ENCODE data around the gene ICA1.
A peak's percentile ranks its signal among the peaks of the same experiment; 100 is the strongest.

ICA1 gene

DNA sequence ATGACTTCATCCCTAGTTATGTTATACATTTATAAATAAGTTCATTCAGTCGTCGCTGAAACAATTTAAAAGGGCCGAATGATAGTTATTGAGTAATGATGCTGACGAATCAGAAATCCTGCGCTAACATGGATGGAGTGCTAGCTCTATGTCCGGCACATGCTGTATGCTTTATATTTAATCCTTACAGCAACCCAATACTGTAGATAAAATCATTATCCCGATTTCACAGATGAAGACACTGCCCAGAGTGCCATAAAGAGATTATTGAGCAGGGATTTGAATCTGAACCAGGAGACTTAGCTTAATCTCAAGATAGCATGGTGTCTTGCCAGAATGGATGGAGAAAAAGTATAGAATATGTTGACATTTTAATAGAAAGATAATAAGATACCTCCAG, 1.1 kb upstream of the ICA1 start:
- Histone ChIP-seq H3K27me3 (ENCODE audit: insufficient read depth, low read length) (peaks cover 63% of the 10 kb centered on the region), H3K36me3 (ENCODE audit: insufficient read depth, low read length) (no peaks in the 10 kb centered on the region), H3K27ac (ENCODE audit: low read depth, low read length) (no peak overlapping the region), H3K4me3 (ENCODE audit: low read depth, low read length) (no peak overlapping the region), H2AFZ (ENCODE audit: low read length, unreplicated experiment) (no peak overlapping the region), H3K79me2 (ENCODE audit: control insufficient read depth, insufficient read depth, low read length, unreplicated experiment) (no peaks in the 10 kb centered on the region), H3K4me1 (ENCODE audit: control insufficient read depth, insufficient read depth, low read length, unreplicated experiment) (no peaks in the 10 kb centered on the region)

DNA sequence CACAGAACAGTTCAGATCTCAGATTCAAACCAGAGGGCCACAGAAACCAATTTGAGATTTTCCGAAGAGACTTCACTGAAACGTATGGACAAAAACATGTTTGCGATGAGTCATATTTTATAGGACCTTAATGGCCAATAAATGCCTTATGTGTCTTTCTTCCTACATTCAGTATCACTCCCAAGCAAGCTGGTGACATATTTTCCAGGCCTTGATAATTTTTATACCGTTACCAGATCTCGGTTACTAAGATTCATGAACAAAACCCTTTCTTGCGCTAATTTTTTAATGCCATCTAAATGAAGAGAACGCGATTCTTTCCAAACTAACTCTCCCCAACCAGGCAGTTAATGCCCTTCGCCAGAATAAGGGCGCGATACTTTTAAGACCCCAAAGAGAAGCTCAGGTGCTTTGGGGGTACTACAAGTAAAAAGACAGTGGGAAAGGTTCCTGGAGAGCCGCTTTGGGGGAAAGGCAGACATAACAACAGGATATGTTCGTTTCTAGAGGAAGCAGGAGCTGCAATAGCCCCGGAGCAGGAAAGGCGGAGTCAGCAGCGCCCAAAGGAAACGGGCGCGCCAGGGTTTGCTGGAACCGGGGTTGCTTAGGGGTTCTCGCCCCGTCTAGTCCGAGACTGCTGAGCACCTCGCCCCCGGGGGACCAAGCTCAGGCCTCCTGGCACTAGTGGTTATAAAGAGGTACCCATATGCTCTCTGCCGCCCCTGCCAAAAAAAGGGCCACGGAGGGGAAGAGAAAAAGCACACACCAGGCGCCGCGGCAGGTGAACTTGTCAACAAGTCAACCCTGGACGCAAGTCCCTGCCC, 884 bp downstream of the ICA1 start:
- Histone ChIP-seq H2AFZ (ENCODE audit: low read length, unreplicated experiment) (peak overlapping the region; percentile 25), H3K27ac (ENCODE audit: low read depth, low read length) (no peak overlapping the region), H3K4me3 (ENCODE audit: low read depth, low read length) (peak overlapping the region; percentile 69), H3K36me3 (ENCODE audit: insufficient read depth, low read length) (no peaks in the 10 kb centered on the region), H3K27me3 (ENCODE audit: insufficient read depth, low read length) (peaks cover 72% of the 10 kb centered on the region), H3K4me1 (ENCODE audit: control insufficient read depth, insufficient read depth, low read length, unreplicated experiment) (no peaks in the 10 kb centered on the region), H3K79me2 (ENCODE audit: control insufficient read depth, insufficient read depth, low read length, unreplicated experiment) (no peaks in the 10 kb centered on the region)

DNA sequence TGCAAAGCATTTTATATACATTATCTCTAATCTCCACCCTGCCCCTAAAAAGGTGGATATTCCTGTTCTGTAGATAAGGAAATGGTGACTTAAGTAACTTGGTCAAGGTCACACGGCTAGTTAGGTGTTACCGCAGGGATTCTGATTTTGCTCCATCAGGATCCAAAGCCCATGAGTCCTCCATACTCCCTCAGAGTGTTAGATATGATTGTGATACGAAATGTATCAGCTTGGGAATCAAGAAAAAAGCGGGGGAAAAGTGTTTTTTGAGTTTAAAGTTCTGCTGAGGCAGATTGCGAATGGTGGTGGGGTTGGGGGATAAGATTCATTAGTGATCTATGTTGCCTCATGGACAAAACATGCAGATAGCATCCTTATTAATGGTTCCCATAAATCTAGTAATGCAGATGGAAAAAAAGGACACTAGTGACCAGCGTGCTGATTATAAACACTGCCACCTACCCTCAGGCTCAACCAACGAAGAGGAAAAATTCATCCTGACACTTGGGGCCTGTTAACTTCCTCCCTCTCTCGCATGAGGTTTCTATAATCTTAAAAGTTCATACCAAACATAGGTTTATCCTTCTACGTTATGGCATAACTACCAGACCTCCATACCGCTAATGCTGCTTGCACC, 2.3 kb downstream of the ICA1 start:
- Histone ChIP-seq H3K27me3 (ENCODE audit: insufficient read depth, low read length) (peaks cover 68% of the 10 kb centered on the region), H3K27ac (ENCODE audit: low read depth, low read length) (no peak overlapping the region), H3K36me3 (ENCODE audit: insufficient read depth, low read length) (no peaks in the 10 kb centered on the region), H3K4me1 (ENCODE audit: control insufficient read depth, insufficient read depth, low read length, unreplicated experiment) (no peaks in the 10 kb centered on the region), H3K4me3 (ENCODE audit: low read depth, low read length) (no peak overlapping the region), H2AFZ (ENCODE audit: low read length, unreplicated experiment) (no peak overlapping the region), H3K79me2 (ENCODE audit: control insufficient read depth, insufficient read depth, low read length, unreplicated experiment) (no peaks in the 10 kb centered on the region)

DNA sequence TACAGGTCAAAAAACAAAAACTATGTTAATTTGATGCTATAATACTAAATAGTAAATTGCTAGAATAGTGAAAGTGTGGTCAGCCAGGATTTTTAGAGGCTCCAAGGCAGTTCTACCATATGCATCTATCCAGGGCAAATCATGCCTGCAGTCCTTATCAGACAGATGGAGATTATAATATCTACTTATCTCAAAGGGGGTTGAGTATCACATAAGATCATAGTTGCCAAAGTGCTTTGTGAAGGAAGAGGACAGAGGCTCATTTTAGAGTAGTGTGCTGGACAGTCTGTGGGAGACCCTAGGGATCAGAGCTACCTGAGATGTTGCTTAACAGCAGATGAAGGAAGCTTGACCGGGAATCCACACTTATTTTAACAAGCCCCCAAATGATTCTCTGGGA, 3.2 kb downstream of the ICA1 start:
- H3K27me3 ChIP-seq (ENCODE audit: insufficient read depth, low read length), result peaks cover 58% of the 10 kb centered on the region
- no peaks in the 10 kb centered on the region for H3K4me1 ChIP-seq (ENCODE audit: control insufficient read depth, insufficient read depth, low read length, unreplicated experiment)
- H2AFZ ChIP-seq (ENCODE audit: low read length, unreplicated experiment), result no peak overlapping the region
- H3K27ac ChIP-seq (ENCODE audit: low read depth, low read length), result no peak overlapping the region
- no peaks in the 10 kb centered on the region for H3K36me3 ChIP-seq (ENCODE audit: insufficient read depth, low read length)
- H3K4me3 ChIP-seq (ENCODE audit: low read depth, low read length), result no peak overlapping the region
- H3K79me2 ChIP-seq (ENCODE audit: control insufficient read depth, insufficient read depth, low read length, unreplicated experiment), result no peaks in the 10 kb centered on the region

DNA sequence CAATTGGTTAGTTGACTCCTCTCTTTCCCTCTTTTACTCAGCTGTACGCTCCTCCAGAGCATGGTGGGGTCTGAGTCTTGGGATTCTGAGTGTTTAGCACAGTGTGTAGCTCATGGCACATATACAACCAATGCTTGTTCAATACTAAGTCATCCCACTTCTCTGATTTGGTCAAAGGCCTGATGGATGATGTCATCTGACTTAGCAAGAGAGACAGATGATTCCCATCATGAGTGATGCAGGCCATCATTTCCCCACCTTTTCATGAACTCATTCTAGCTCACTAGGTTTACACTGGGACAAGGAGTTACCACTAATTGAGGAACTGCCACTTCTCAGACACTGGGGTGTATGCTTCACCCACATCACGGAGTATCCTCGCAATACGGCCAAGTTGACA, 3.8 kb downstream of the ICA1 start:
- Histone ChIP-seq H2AFZ (ENCODE audit: low read length, unreplicated experiment) (no peak overlapping the region), H3K4me1 (ENCODE audit: control insufficient read depth, insufficient read depth, low read length, unreplicated experiment) (no peaks in the 10 kb centered on the region), H3K27ac (ENCODE audit: low read depth, low read length) (no peak overlapping the region), H3K4me3 (ENCODE audit: low read depth, low read length) (no peak overlapping the region), H3K27me3 (ENCODE audit: insufficient read depth, low read length) (peaks cover 53% of the 10 kb centered on the region), H3K79me2 (ENCODE audit: control insufficient read depth, insufficient read depth, low read length, unreplicated experiment) (no peaks in the 10 kb centered on the region), H3K36me3 (ENCODE audit: insufficient read depth, low read length) (no peaks in the 10 kb centered on the region)

DNA sequence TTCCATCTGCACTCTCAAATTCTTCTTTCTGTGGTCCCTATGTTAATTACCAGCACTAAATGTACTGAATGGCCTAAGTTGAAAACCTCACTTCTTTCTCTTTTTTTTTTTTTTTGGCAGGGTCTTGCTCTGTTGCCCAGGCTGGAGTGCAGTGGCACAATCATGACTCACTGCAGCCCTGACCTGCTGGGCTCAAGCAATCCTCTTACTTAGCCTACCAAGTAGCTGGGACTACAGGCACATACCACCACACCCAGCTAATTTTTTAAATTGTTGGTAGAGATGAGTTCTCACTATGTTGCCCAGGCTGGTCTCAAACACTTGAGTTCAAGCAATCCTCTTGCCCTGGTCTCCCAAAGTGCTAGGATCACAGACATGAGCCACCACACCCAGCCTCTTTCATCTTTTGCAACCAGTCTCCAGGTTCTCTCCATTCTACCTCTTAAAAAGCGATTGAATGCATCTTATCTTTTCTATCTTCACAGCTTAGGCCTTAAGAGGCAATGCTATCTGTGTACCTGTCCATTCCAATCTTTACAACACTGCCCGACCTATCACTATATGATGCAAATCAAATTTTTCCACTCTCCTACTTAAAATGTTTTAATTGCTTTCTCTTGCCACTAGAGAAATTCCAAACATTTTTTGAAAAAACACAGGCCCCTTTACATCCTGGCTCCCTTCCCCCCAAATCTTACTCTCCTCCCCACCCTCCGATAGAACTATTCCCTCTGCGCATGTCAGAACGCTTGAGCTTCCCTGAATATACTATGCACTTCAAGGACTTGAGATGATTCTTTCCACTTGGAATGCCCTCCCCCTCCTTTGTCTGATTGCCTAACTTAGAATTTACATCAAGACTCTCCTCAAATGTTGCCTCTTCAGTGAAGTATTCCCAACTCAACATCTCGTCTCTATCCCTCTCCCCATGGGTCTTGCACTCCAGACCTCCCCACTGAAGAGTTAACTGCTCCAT, 6.0 kb downstream of the ICA1 start:
- Histone ChIP-seq H2AFZ (ENCODE audit: low read length, unreplicated experiment) (no peak overlapping the region), H3K27ac (ENCODE audit: low read depth, low read length) (no peak overlapping the region), H3K36me3 (ENCODE audit: insufficient read depth, low read length) (no peaks in the 10 kb centered on the region), H3K27me3 (ENCODE audit: insufficient read depth, low read length) (peaks cover 33% of the 10 kb centered on the region), H3K4me3 (ENCODE audit: low read depth, low read length) (no peak overlapping the region), H3K4me1 (ENCODE audit: control insufficient read depth, insufficient read depth, low read length, unreplicated experiment) (no peaks in the 10 kb centered on the region), H3K79me2 (ENCODE audit: control insufficient read depth, insufficient read depth, low read length, unreplicated experiment) (no peaks in the 10 kb centered on the region)

DNA sequence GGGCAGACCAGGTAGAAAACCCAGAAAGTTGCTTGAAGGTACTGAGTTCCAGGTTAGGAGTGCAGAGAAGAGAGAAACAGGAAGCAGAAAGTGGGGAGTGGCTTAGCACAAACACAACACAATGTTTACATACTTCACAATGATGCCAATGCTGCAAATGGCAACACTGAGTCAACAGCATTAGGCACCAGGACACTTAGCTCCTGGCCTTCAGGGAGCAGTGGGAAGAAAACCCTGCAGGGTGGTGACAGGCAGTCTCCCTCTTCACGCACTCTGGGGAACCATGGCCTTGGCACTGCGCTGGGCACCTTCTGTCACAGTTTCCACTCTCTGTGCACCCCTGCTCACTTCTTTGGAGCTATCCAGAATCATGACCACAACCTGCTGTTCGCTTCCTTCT, 7.3 kb downstream of the ICA1 start:
- H3K79me2 ChIP-seq (ENCODE audit: control insufficient read depth, insufficient read depth, low read length, unreplicated experiment), result no peaks in the 10 kb centered on the region

DNA sequence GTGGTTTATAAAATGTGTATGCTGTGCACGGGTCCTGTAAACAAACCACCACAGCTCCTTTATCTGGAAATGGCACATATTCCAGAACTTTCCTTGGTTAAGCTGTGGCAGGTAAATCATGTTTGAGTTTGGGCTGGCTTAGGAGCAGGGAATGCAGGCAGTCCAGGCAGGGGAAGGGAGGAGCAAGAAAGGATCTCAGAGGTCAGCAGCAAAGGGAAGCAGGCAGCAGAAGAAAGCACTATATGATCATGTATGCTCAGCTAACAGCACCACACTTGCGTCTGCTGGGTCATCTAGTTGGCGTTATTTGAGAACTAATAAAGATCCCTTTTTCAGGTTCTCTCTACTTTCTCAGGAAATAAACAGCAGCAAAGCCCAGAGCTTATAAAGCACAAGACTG, 7.8 kb downstream of the ICA1 start:
- no peaks in the 10 kb centered on the region for H3K79me2 ChIP-seq (ENCODE audit: control insufficient read depth, insufficient read depth, low read length, unreplicated experiment)
- H3K27ac ChIP-seq (ENCODE audit: low read depth, low read length), result no peak overlapping the region
- H2AFZ ChIP-seq (ENCODE audit: low read length, unreplicated experiment), result no peak overlapping the region
- H3K36me3 ChIP-seq (ENCODE audit: insufficient read depth, low read length), result no peaks in the 10 kb centered on the region
- H3K4me3 ChIP-seq (ENCODE audit: low read depth, low read length), result no peak overlapping the region
- peaks cover 18% of the 10 kb centered on the region for H3K27me3 ChIP-seq (ENCODE audit: insufficient read depth, low read length)
- no peaks in the 10 kb centered on the region for H3K4me1 ChIP-seq (ENCODE audit: control insufficient read depth, insufficient read depth, low read length, unreplicated experiment)

More for the DNA sequence above, 7.3 kb downstream of the ICA1 start:
- Histone ChIP-seq H3K4me1 (ENCODE audit: control insufficient read depth, insufficient read depth, low read length, unreplicated experiment) (no peaks in the 10 kb centered on the region), H3K36me3 (ENCODE audit: insufficient read depth, low read length) (no peaks in the 10 kb centered on the region), H2AFZ (ENCODE audit: low read length, unreplicated experiment) (no peak overlapping the region), H3K4me3 (ENCODE audit: low read depth, low read length) (no peak overlapping the region), H3K27me3 (ENCODE audit: insufficient read depth, low read length) (peaks cover 20% of the 10 kb centered on the region), H3K27ac (ENCODE audit: low read depth, low read length) (no peak overlapping the region)

DNA sequence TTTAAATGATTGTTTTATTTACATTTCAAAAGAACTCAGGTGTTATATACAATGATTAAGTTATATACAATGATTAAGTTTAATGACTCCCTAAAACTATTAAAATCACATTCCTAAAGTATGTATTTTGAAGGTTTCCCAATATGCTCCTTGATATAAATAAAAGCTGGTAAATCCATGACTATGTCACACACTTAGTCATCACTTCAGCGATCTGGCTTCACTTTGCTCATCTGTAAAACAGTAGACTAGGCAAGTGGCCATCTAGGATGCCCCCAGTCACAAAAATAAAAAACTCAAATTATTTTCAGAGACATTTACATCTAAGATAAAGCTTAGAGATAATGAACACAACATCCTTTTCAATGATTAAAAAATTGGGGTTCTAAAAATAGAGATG, 10.8 kb downstream of the ICA1 start:
- Histone ChIP-seq H3K4me3 (ENCODE audit: low read depth, low read length) (no peak overlapping the region), H3K4me1 (ENCODE audit: control insufficient read depth, insufficient read depth, low read length, unreplicated experiment) (no peaks in the 10 kb centered on the region), H3K79me2 (ENCODE audit: control insufficient read depth, insufficient read depth, low read length, unreplicated experiment) (no peaks in the 10 kb centered on the region), H3K27me3 (ENCODE audit: insufficient read depth, low read length) (peaks cover 4% of the 10 kb centered on the region; the same call in 1 of the 2 replicates), H2AFZ (ENCODE audit: low read length, unreplicated experiment) (no peak overlapping the region), H3K36me3 (ENCODE audit: insufficient read depth, low read length) (no peaks in the 10 kb centered on the region), H3K27ac (ENCODE audit: low read depth, low read length) (no peak overlapping the region)

DNA sequence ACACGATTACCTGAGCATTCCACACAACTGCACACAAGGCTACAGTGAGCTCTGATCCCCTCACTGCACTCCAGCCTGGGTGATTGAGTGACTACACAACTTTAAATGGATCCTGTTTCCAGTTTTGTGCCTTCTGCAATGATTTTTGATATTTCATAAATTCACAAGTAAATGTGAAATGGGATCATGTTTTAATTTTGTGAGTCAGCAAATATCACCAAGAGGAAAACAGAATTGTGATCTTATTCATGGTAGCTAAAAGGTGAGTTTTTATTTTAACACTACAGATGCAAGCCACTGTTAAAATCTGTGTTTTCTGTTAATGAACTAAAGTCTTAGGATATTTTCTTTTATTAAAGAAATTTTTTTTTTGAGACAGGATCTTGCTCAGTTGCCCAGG, 11.4 kb downstream of the ICA1 start:
- peaks cover 4% of the 10 kb centered on the region; the same call in 1 of the 2 replicates for H3K27me3 ChIP-seq (ENCODE audit: insufficient read depth, low read length)
- H3K79me2 ChIP-seq (ENCODE audit: control insufficient read depth, insufficient read depth, low read length, unreplicated experiment), result no peaks in the 10 kb centered on the region
- H2AFZ ChIP-seq (ENCODE audit: low read length, unreplicated experiment), result no peak overlapping the region
- H3K4me1 ChIP-seq (ENCODE audit: control insufficient read depth, insufficient read depth, low read length, unreplicated experiment), result no peaks in the 10 kb centered on the region
- H3K4me3 ChIP-seq (ENCODE audit: low read depth, low read length), result no peak overlapping the region
- no peaks in the 10 kb centered on the region for H3K36me3 ChIP-seq (ENCODE audit: insufficient read depth, low read length)
- no peak overlapping the region for H3K27ac ChIP-seq (ENCODE audit: low read depth, low read length)
